ENCODE data around the gene CACNA2D2.

GRCh38 chr3:50447290-50447840 is 56.1 kb downstream of the CACNA2D2 start:
- TF ChIP-seq CTCF (IDR thresholded peaks at IDR 0.05) (no peak), POLR2A (IDR thresholded peaks at IDR 0.05) (no peak)
